A673 (cell line): ENCODE results near the gene MYADM. TPM values are rescaled to one million over a fixed set of nuclear protein-coding genes. Genes with fewer than 3 reads are reported as not detected.
A peak's percentile ranks its signal among the peaks of the same experiment; 100 is the strongest.

Experiments used
- Bru-seq: library from RNA; stranded (reverse); fragments of 400-500 nt; gene quantifications from one replicate; lab custom pipeline; 2021; lab: Mats Ljungman, UMichigan
- BruChase-seq, 2 experiments: library from RNA; stranded (reverse); fragments of 400-500 nt; gene quantifications; one replicate each; lab custom pipeline; 2021; lab: Mats Ljungman, UMichigan
- BruUV-seq: library from RNA; stranded (reverse); fragments of 400-500 nt; replicated peaks from 2 replicates; lab custom pipeline; 2021; lab: Mats Ljungman, UMichigan
- CTCF ChIA-PET: fragments of 300-600 bp; sonication (Branson Sonifier 250); formaldehyde crosslinking; loops from one replicate; lab custom pipeline; 2022; ENCODE audit warnings: antibody characterized with exemption; lab: Charles Lee
- POLR2A ChIA-PET: fragments of 300-600 bp; sonication (Branson Sonifier 250); formaldehyde crosslinking; loops from one replicate; lab custom pipeline; 2022; ENCODE audit warnings: antibody characterized with exemption; ENCODE audit not compliant: low non-redundant PET; lab: Charles Lee
- DNase-seq: peaks from one replicate; pipeline ENCODE4 v3.0.0-alpha.2; 2015; ENCODE audit warnings: low spot score
- H3K27ac ChIP-seq: fragments of 200-600 bp; sonication (generic); 2 replicates; pipeline ENCODE4 v1.5.1; 2016; ENCODE audit warnings: mixed run types, low read depth, mild to moderate bottlenecking, mixed read lengths, antibody characterized with exemption, low read length; ENCODE audit not compliant: poor library complexity, severe bottlenecking
- H3K27me3 ChIP-seq: fragments of 200-600 bp; sonication (generic); replicated peaks from 2 replicates; pipeline ENCODE4 v1.6.1; 2017; ENCODE audit warnings: mixed run types, low read depth, mild to moderate bottlenecking, mixed read lengths, antibody characterized with exemption, low read length; ENCODE audit not compliant: insufficient read depth, poor library complexity
- H3K36me3 ChIP-seq: fragments of 200-600 bp; sonication (generic); 2 replicates; pipeline ENCODE4 v1.6.1; 2016; ENCODE audit warnings: mixed run types, mild to moderate bottlenecking, mixed read lengths, antibody characterized with exemption, low read length; ENCODE audit not compliant: insufficient read depth, poor library complexity, severe bottlenecking
- H3K4me1 ChIP-seq: fragments of 200-600 bp; sonication (generic); 2 replicates; pipeline ENCODE4 v1.6.1; 2017; ENCODE audit warnings: mixed run types, mild to moderate bottlenecking, mixed read lengths, antibody characterized with exemption, low read length; ENCODE audit not compliant: insufficient read depth, poor library complexity, severe bottlenecking
- H3K4me3 ChIP-seq: fragments of 200-600 bp; sonication (generic); 2 replicates; pipeline ENCODE4 v1.5.1; 2016; ENCODE audit warnings: low read depth, mixed run types, mild to moderate bottlenecking, mixed read lengths, low read length; ENCODE audit not compliant: poor library complexity, severe bottlenecking
- H3K9me3 ChIP-seq: fragments of 200-600 bp; sonication (generic); 2 replicates; pipeline ENCODE4 v1.6.1; 2016; ENCODE audit warnings: mixed run types, low read depth, mild to moderate bottlenecking, mixed read lengths, antibody characterized with exemption, low read length; ENCODE audit not compliant: poor library complexity, severe bottlenecking
- CTCF ChIP-seq: fragments of 300-800, 200-600 bp; sonication (generic); conservative IDR thresholded peaks from 2 replicates; pipeline ENCODE4 v1.5.1; 2017; ENCODE audit warnings: low read depth, mild to moderate bottlenecking, antibody characterized with exemption, low read length, moderate library complexity, mixed read lengths
- EZH2 ChIP-seq: fragments of 200-600 bp; sonication (generic); IDR thresholded peaks from 2 replicates; pipeline ENCODE4 v1.6.1; 2017; ENCODE audit warnings: borderline replicate concordance, low read depth, mild to moderate bottlenecking, mixed read lengths, antibody characterized with exemption, low read length; ENCODE audit not compliant: poor library complexity, severe bottlenecking
- intact Hi-C: fragments of 100-400 bp; cut with micrococcal nuclease; formaldehyde crosslinking; loops from one replicate; pipeline ENCODE4 v1.10.0; 2022; ENCODE audit not compliant: unreplicated experiment
- long read RNA-seq: library from polyadenylated mRNA; stranded (forward); transcript quantifications from one replicate; pipeline ENCODE4 v2.0.0, GENCODE V29; 2022
- total RNA-seq: library from RNA; stranded (reverse); gene quantifications from 2 replicates; pipeline ENCODE4 v1.2.3, GENCODE V29; 2021

The MYADM gene
- total RNA-seq: 51.3 and 53.2 TPM in 2 replicates
- Bru-seq, nascent RNA: percentile 55 among the genes with signal in this experiment
- percentile 84 among the genes with signal in this experiment for BruChase-seq, experiment 1, labeled RNA remaining after a 2-hour chase
- BruChase-seq, experiment 2, labeled RNA remaining after a 6-hour chase: percentile 94 among the genes with signal in this experiment
- long read RNA-seq, transcript MYADM-202 (2 exons, 1,492 nt): minor isoform, 6 of 33 reads
- long read RNA-seq, transcript MYADM-204 (3 exons, 3,056 nt): major isoform, 7 of 33 reads
- long read RNA-seq, partial matches to known transcripts: 0 of 33 reads
- long read RNA-seq, other reads (novel, unspliced or antisense): 20 of 33 reads

DNA sequence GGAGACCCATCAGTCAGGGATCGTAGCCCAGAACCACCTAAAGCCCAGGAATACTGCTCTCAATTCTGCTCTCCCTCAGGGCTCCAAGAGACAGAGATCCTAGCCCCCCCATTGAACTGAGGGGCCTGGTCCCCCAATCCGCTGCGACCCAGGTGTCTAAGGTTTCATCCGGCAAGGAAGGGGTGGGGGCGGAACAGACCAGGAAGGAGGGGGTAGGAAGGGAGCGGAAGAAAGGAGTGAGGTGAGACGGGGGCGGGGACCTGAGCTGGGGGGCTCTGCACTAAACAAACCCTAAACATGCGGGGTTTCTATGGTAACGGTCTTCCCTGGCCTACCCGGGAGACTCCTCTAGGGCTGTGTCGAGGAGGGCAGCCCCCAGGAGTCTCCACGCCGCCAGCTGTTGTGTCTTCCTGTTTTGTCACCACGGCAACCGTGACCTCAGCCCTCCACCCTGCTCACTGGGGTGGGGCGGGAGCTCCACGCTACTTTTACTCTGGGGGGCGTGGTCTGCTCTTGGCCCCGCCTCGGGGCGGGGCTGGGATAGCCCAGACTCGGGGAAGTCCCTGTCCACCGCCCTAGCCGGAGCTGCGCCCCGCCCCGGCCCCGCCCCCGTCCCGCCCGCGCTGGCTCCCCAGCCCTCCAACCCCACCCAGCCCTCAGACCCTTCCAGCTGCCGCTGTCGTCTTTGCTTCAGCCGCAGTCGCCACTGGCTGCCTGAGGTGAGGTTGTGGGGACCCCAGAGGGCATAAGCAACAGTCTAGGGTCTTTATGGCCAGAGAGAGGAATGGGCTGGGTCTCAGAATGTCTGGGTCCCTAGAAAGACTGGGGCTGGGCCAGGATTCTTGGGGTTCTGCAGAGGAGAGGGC lies at the start of gene MYADM:
MYADM (plus strand) TSS at position 659 of the 866 bp plus-strand sequence. CDS start 5,647 bp downstream, outside the sequence.
- intact Hi-C loops: no loop called here
- POLR2A ChIA-PET: interaction anchor here (0.5 kb wide), 1 partner anchor 111 kb away, joined by 5 read pairs; no protein-coding TSS in a partner anchor

GRCh38 chr19:53818756-53819155 lies 48.9 kb upstream of the MYADM start:
- TF ChIP-seq EZH2 (no peak), CTCF (no peak)
- no TSS peak for BruUV-seq
- DNase-seq: no peak
- ChIA-PET CTCF (interaction anchor here (0.6 kb wide), 1 partner anchor 12 kb away, joined by 6 read pairs; no protein-coding TSS in a partner anchor), POLR2A (no interaction called here)
- intact Hi-C loops: no loop called here
- Histone ChIP-seq H3K27me3 (no peaks in the 10 kb centered on the region), H3K9me3 (no peaks in the 10 kb centered on the region), H3K27ac (no peak overlapping the region), H3K36me3 (no peaks in the 10 kb centered on the region), H3K4me3 (no peak overlapping the region), H3K4me1 (no peaks in the 10 kb centered on the region)

More for the DNA sequence above, at the start of gene MYADM:
- CTCF ChIA-PET: interaction anchor here (0.5 to 1.8 kb wide), 4 partner anchors 12 to 163 kb away, joined by 3 to 8 read pairs (median 6); no protein-coding TSS in a partner anchor
- TF ChIP-seq EZH2 (no peak), CTCF (no peak)
- peak within 1 kb of the TSS; percentile 96 for H3K27ac ChIP-seq
- no TSS peak for BruUV-seq
- no peaks in the 10 kb centered on the region for H3K36me3 ChIP-seq
- H3K4me3 ChIP-seq: peak within 1 kb of the TSS; percentile 70
- DNase-seq: peak; percentile 99
- no peaks in the 10 kb centered on the region for H3K9me3 ChIP-seq
- H3K27me3 ChIP-seq: no peaks in the 10 kb centered on the region
- H3K4me1 ChIP-seq: peaks cover 16% of the 10 kb centered on the region

GRCh38 chr19:53819861-53820260 lies 47.8 kb upstream of the MYADM start:
- intact Hi-C loops: no loop called here
- no peaks in the 10 kb centered on the region for H3K36me3 ChIP-seq
- no peaks in the 10 kb centered on the region for H3K4me1 ChIP-seq
- no peaks in the 10 kb centered on the region for H3K9me3 ChIP-seq
- BruUV-seq: no TSS peak
- CTCF ChIA-PET: interaction anchor here (1.1 kb wide), 1 partner anchor 446 kb away, joined by 3 read pairs; no protein-coding TSS in a partner anchor
- no peaks in the 10 kb centered on the region for H3K27me3 ChIP-seq
- H3K4me3 ChIP-seq: no peak overlapping the region
- POLR2A ChIA-PET: no interaction called here
- H3K27ac ChIP-seq: no peak overlapping the region
- DNase-seq: no peak
- TF ChIP-seq CTCF: no peak
- TF ChIP-seq EZH2: no peak
